Measurements from ENCODE around the gene GMCL2.

Gene GMCL2

DNA sequence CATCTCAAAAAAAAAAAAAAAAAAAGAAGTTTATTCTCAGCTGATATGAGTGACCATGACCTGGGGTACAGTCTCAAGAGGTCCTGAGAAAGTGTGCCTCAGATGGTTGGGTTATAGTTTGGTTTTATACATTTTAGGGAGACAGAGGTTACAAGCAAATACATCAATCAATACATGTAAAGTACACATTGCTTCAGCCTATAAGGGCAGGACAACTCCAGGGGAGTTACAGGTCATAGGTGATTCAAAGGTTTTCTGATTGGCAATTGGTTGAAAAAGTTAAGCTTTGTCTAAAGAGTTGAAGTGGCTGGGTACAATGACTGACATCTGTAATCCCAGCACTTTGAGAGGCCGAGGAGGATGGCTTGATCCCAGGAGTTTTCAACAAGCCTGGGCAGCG, 2.3 kb upstream of the GMCL2 start:
- no peak overlapping the region for H3K4me3 ChIP-seq (ENCODE audit: low read depth in 1 of 2, low read length in 2 of 2)
- H3K9me3 ChIP-seq (ENCODE audit: control insufficient read depth in 1 of 2, low read length in 2 of 2): no peaks in the 10 kb centered on the region
- no peaks in the 10 kb centered on the region for H3K4me1 ChIP-seq (ENCODE audit: control insufficient read depth in 1 of 2, insufficient read depth in 2 of 2, low read length in 2 of 2)
- H3K36me3 ChIP-seq (ENCODE audit: control insufficient read depth in 1 of 2, insufficient read depth in 2 of 2, low read length in 2 of 2): no peaks in the 10 kb centered on the region
- no peak overlapping the region for H3K27ac ChIP-seq (ENCODE audit: low read depth, low read length)
- no peak overlapping the region for H3K9ac ChIP-seq (ENCODE audit: low read depth in 1 of 2, low read length in 2 of 2)
- H3K27me3 ChIP-seq (ENCODE audit: control insufficient read depth in 1 of 2, insufficient read depth in 2 of 2, low read length in 2 of 2): peaks cover 4 to 6% of the 10 kb centered on the region in 2 donors

DNA sequence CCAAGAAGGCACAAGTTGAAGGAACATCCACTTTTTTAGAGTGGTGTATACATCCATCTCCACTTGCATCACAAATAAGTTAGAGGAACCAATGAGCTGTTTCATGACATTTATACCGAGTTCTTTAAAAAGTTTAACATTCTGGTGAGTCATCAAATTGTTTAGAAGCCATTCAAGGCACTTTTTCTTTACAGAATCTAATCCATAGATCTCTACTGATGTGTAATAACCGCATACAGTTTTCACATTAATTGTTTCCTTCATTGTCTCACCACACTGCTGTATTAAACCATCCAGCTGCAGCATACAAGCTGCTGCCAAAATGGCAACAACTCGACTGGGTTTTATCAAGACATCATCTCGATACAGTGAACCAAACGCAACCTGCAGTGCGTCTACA, 744 bp downstream of the GMCL2 start:
- Histone ChIP-seq H3K9ac (ENCODE audit: low read depth in 1 of 2, low read length in 2 of 2) (no peak overlapping the region), H3K27me3 (ENCODE audit: control insufficient read depth in 1 of 2, insufficient read depth in 2 of 2, low read length in 2 of 2) (no peaks in the 10 kb centered on the region), H3K36me3 (ENCODE audit: control insufficient read depth in 1 of 2, insufficient read depth in 2 of 2, low read length in 2 of 2) (no peaks in the 10 kb centered on the region), H3K4me1 (ENCODE audit: control insufficient read depth in 1 of 2, insufficient read depth in 2 of 2, low read length in 2 of 2) (no peaks in the 10 kb centered on the region), H3K27ac (ENCODE audit: low read depth, low read length) (no peak overlapping the region), H3K9me3 (ENCODE audit: control insufficient read depth in 1 of 2, low read length in 2 of 2) (no peaks in the 10 kb centered on the region), H3K4me3 (ENCODE audit: low read depth in 1 of 2, low read length in 2 of 2) (no peak overlapping the region)

DNA sequence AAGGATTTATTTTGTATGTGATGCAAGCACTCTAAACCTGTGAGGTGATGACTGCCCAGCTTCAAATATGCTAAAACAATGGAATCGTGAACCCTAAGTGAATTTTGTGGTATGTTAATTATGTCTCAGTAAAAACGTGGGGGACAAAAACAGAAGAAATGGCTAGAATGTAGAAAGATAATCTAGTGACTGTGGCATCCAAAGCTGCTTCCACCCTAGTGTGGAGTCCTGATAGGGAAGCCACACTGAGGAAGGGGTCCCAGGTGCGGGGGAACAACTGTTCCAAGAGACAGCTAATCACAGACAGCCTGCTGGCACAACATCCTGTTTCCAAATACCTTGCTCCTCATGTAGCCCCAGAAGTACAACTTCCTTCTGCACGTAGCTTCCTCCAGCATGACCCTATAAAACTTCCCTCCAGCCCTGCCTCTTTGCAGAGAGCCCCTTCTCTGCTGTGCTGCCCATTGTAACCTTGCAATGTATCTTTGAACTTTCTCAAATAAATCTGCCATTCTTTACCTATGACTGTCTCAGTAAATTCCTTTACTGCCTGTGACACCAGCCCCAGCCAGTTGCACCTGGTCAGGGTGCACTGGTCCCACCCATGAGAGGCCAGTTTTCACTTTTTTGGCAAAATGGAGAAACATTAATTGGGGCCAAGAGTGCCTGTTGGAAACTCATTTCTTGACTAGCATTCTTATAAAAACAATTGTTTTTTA, 4.9 kb downstream of the GMCL2 start:
- H3K4me1 ChIP-seq (ENCODE audit: control insufficient read depth in 1 of 2, insufficient read depth in 2 of 2, low read length in 2 of 2): no peaks in the 10 kb centered on the region

DNA sequence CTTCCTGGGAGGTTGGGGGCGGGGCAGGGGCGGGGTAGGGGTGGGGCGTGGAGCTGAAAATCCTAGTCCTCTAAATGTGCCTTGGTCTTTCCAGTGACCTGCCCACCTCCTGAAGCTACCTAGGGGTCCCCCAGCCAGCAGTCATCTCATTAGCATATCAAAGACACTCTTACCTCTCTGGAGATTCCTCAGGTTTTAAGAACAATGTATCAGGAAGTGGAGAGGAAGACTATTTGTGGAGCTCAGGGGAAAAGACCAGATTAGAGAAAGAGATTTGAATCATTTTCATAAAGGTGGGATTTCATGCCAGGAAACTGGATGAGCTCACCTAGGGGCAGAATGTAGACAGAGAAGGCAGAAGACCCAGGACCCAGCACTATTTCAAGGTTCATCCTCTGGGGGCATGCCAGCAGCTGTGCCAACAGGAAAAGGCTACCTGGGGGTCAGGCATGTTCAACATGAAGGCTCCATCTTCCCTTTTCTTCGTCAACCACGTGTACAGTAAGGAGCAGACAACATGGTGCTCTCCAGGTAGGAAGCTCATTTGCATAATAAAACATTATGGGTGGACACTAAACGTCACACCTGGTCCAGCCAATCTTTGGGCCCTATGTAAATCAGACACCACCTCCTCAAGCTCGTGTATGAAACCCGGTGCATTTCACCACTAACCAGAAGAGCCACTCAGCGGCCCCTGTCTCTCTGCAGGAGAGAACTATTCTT, 6.9 kb downstream of the GMCL2 start:
- Histone ChIP-seq H3K4me3 (ENCODE audit: low read depth in 1 of 2, low read length in 2 of 2) (no peak overlapping the region), H3K27ac (ENCODE audit: low read depth, low read length) (no peak overlapping the region), H3K36me3 (ENCODE audit: control insufficient read depth in 1 of 2, insufficient read depth in 2 of 2, low read length in 2 of 2) (no peaks in the 10 kb centered on the region), H3K9me3 (ENCODE audit: control insufficient read depth in 1 of 2, low read length in 2 of 2) (no peaks in the 10 kb centered on the region), H3K27me3 (ENCODE audit: control insufficient read depth in 1 of 2, insufficient read depth in 2 of 2, low read length in 2 of 2) (no peaks in the 10 kb centered on the region), H3K9ac (ENCODE audit: low read depth in 1 of 2, low read length in 2 of 2) (no peak overlapping the region), H3K4me1 (ENCODE audit: control insufficient read depth in 1 of 2, insufficient read depth in 2 of 2, low read length in 2 of 2) (no peaks in the 10 kb centered on the region)

More for the DNA sequence above, 4.9 kb downstream of the GMCL2 start:
- Histone ChIP-seq H3K36me3 (ENCODE audit: control insufficient read depth in 1 of 2, insufficient read depth in 2 of 2, low read length in 2 of 2) (no peaks in the 10 kb centered on the region), H3K9ac (ENCODE audit: low read depth in 1 of 2, low read length in 2 of 2) (no peak overlapping the region), H3K4me3 (ENCODE audit: low read depth in 1 of 2, low read length in 2 of 2) (no peak overlapping the region), H3K27me3 (ENCODE audit: control insufficient read depth in 1 of 2, insufficient read depth in 2 of 2, low read length in 2 of 2) (no peaks in the 10 kb centered on the region), H3K9me3 (ENCODE audit: control insufficient read depth in 1 of 2, low read length in 2 of 2) (no peaks in the 10 kb centered on the region), H3K27ac (ENCODE audit: low read depth, low read length) (no peak overlapping the region)

DNA sequence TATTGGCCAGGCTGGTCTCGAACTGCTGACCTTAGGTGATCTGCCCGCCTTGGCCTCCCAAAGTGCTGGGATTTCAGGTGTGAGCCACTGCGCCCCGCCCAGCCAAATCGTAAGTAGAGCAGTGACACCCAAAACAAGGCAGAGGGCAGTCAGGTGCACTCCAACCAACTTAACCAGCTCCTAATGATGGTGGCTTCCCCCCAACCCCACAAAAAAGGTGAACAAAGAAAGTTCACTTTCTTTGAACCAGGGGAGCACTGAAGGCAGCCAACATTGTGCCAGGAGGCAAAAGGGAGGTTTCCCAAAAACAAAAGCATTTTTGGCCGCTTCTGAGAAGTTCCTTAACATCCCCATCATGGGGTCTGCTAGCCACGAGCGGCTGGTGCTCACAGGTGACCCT, 9.6 kb downstream of the GMCL2 start:
- H3K4me1 ChIP-seq (ENCODE audit: control insufficient read depth in 1 of 2, insufficient read depth in 2 of 2, low read length in 2 of 2): no peaks in the 10 kb centered on the region
- H3K27ac ChIP-seq (ENCODE audit: low read depth, low read length): no peak overlapping the region
- H3K9me3 ChIP-seq (ENCODE audit: control insufficient read depth in 1 of 2, low read length in 2 of 2): no peaks in the 10 kb centered on the region
- no peaks in the 10 kb centered on the region for H3K36me3 ChIP-seq (ENCODE audit: control insufficient read depth in 1 of 2, insufficient read depth in 2 of 2, low read length in 2 of 2)
- H3K4me3 ChIP-seq (ENCODE audit: low read depth in 1 of 2, low read length in 2 of 2): no peak overlapping the region
- no peaks in the 10 kb centered on the region for H3K27me3 ChIP-seq (ENCODE audit: control insufficient read depth in 1 of 2, insufficient read depth in 2 of 2, low read length in 2 of 2)
- no peak overlapping the region for H3K9ac ChIP-seq (ENCODE audit: low read depth in 1 of 2, low read length in 2 of 2)

DNA sequence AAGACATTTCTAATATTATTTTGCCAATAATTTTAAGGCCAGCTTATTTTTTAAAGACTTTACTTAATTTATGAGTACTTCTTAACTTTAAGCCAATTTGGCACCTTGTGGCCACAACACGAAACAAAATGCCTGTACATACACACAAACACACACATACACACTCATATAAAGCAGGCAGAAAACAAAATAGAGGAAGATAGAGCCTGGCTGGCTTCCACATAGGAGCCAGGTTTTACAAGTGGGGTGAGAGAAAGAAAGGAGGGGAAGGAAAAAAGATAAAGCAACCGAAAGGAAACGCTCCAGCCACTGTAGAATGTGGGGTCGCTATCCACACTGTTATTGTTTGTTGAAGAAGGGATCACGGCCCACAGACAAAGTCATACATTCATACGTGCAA, 10.4 kb downstream of the GMCL2 start:
- H3K4me1 ChIP-seq (ENCODE audit: control insufficient read depth in 1 of 2, insufficient read depth in 2 of 2, low read length in 2 of 2): no peaks in the 10 kb centered on the region
- no peaks in the 10 kb centered on the region for H3K9me3 ChIP-seq (ENCODE audit: control insufficient read depth in 1 of 2, low read length in 2 of 2)
- H3K27ac ChIP-seq (ENCODE audit: low read depth, low read length): no peak overlapping the region
- no peaks in the 10 kb centered on the region for H3K36me3 ChIP-seq (ENCODE audit: control insufficient read depth in 1 of 2, insufficient read depth in 2 of 2, low read length in 2 of 2)
- no peak overlapping the region for H3K4me3 ChIP-seq (ENCODE audit: low read depth in 1 of 2, low read length in 2 of 2)
- H3K27me3 ChIP-seq (ENCODE audit: control insufficient read depth in 1 of 2, insufficient read depth in 2 of 2, low read length in 2 of 2): no peaks in the 10 kb centered on the region
- H3K9ac ChIP-seq (ENCODE audit: low read depth in 1 of 2, low read length in 2 of 2): no peak overlapping the region

DNA sequence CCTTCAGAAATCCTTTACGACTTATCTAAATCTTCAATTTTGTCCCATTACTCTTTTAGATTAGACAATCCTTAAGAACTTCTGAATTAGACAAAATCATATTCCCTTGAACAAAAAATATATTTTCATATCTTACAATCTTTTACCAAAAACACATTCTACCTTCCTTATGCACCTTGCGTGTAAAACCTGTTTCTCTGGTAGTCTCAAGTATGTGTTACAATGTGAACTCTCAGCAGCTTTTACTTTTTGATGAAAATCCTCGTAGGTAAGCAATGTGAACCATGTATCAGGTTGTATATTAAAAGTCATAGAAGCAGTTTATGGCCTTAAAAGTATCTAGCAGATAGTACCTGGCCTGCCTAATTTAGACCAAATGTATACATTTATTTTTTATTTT, 12.7 kb downstream of the GMCL2 start:
- Histone ChIP-seq H3K27ac (ENCODE audit: low read depth, low read length) (no peak overlapping the region), H3K9ac (ENCODE audit: low read depth in 1 of 2, low read length in 2 of 2) (no peak overlapping the region), H3K36me3 (ENCODE audit: control insufficient read depth in 1 of 2, insufficient read depth in 2 of 2, low read length in 2 of 2) (no peaks in the 10 kb centered on the region), H3K4me3 (ENCODE audit: low read depth in 1 of 2, low read length in 2 of 2) (no peak overlapping the region), H3K27me3 (ENCODE audit: control insufficient read depth in 1 of 2, insufficient read depth in 2 of 2, low read length in 2 of 2) (no peaks in the 10 kb centered on the region), H3K9me3 (ENCODE audit: control insufficient read depth in 1 of 2, low read length in 2 of 2) (no peaks in the 10 kb centered on the region), H3K4me1 (ENCODE audit: control insufficient read depth in 1 of 2, insufficient read depth in 2 of 2, low read length in 2 of 2) (no peaks in the 10 kb centered on the region)

DNA sequence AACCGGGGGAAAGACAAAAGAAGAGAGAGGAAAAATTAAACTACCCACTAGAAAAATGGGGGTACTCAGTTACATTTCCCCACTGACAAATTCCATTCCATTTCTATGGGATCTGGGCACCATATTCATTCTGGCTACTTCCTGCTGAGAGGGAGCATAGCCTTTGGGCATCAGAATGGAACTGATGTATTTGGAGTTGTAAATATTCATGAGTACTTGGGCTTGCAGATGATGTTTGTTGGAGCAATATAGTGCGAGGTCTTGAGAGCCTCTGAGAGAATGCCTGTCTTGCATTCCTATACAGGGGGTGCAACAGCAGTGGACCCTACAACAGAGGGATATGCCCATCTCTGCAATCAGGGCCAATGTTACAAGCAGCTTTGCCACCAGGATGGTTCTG, 16.7 kb downstream of the GMCL2 start:
- H3K36me3 ChIP-seq (ENCODE audit: control insufficient read depth in 1 of 2, insufficient read depth in 2 of 2, low read length in 2 of 2): no peaks in the 10 kb centered on the region
- no peaks in the 10 kb centered on the region for H3K9me3 ChIP-seq (ENCODE audit: control insufficient read depth in 1 of 2, low read length in 2 of 2)
- no peak overlapping the region for H3K4me3 ChIP-seq (ENCODE audit: low read depth in 1 of 2, low read length in 2 of 2)
- no peak overlapping the region for H3K27ac ChIP-seq (ENCODE audit: low read depth, low read length)
- no peaks in the 10 kb centered on the region for H3K27me3 ChIP-seq (ENCODE audit: control insufficient read depth in 1 of 2, insufficient read depth in 2 of 2, low read length in 2 of 2)
- no peak overlapping the region for H3K9ac ChIP-seq (ENCODE audit: low read depth in 1 of 2, low read length in 2 of 2)
- no peaks in the 10 kb centered on the region for H3K4me1 ChIP-seq (ENCODE audit: control insufficient read depth in 1 of 2, insufficient read depth in 2 of 2, low read length in 2 of 2)

DNA sequence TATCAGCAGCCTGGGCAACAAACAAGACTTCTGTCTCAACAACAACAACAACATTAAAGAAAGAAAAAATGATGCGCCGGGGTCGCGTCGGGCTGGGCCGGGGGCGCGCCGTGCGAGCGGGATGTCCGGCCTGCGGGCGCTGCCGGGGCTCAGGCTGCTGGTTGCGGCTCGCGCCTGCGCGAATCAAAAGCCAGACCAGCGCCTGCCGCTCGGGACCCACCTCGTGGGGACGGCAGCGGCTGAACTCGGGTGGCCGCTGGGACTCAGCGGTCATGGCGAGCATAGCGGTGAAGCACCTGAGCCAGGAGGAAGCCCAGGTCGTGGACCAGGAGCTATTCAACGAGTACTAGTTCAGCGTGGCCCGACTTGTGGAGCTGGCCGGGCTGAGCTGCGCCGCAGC, 21.6 kb downstream of the GMCL2 start:
- Histone ChIP-seq H3K36me3 (ENCODE audit: control insufficient read depth in 1 of 2, insufficient read depth in 2 of 2, low read length in 2 of 2) (no peaks in the 10 kb centered on the region), H3K4me3 (ENCODE audit: low read depth in 1 of 2, low read length in 2 of 2) (no peak overlapping the region), H3K9ac (ENCODE audit: low read depth in 1 of 2, low read length in 2 of 2) (no peak overlapping the region), H3K9me3 (ENCODE audit: control insufficient read depth in 1 of 2, low read length in 2 of 2) (no peaks in the 10 kb centered on the region), H3K4me1 (ENCODE audit: control insufficient read depth in 1 of 2, insufficient read depth in 2 of 2, low read length in 2 of 2) (peaks cover 8% of the 10 kb centered on the region in 2 donors), H3K27me3 (ENCODE audit: control insufficient read depth in 1 of 2, insufficient read depth in 2 of 2, low read length in 2 of 2) (peaks cover 5 to 6% of the 10 kb centered on the region in 2 donors), H3K27ac (ENCODE audit: low read depth, low read length) (no peak overlapping the region)

DNA sequence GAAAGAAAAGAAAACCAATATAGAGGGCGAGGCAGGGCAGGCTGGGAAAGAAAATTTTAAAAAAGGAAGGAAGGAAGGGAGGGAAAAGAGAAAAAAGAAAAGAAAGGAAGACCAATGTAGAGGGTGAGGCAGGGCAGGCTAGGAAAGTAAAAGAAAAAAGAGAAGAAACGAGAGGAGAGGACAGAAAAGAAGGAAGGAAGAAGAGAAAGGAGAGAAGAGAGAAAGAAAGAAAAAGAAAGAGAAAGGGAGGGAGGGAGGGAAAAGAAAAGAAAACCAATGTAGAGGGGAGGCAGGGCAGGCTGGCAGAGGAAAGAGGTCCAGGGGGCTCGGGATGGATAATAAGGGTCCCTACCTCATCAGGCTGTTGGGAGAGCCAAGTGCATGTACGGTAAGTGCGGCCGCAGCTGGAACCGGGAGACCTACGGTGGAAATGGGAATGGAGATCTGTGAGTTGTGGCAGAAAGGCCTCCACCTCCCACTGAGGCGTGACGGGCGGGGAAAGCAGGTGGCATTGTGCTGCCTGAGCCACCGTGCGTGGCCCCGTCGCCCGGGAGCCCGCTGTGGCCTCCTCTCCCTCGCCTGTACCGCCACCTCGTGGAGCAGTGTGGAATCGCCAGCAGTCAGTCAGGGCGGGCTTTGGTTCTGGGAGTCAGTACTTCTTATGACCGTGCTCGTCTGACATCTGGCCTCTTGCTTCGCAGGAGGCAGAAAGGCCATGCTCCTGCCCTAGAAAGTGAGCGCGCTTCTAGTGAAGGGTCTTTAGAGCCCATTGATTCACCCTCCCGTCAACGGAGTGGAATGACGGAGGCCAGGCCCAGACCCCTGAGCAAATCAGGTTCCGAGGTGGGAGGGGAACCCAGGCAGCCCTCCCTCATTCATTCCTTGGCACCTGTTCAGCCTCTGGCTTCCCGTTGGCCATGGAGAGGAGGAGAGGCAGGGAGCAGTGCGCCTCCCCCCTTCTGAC, 23.1 kb downstream of the GMCL2 start:
- Histone ChIP-seq H3K27ac (ENCODE audit: low read depth, low read length) (no peak overlapping the region), H3K9me3 (ENCODE audit: control insufficient read depth in 1 of 2, low read length in 2 of 2) (no peaks in the 10 kb centered on the region), H3K27me3 (ENCODE audit: control insufficient read depth in 1 of 2, insufficient read depth in 2 of 2, low read length in 2 of 2) (peaks cover 5 to 6% of the 10 kb centered on the region in 2 donors), H3K4me3 (ENCODE audit: low read depth in 1 of 2, low read length in 2 of 2) (peak overlapping the region; percentile 34 to 44), H3K9ac (ENCODE audit: low read depth in 1 of 2, low read length in 2 of 2) (peak overlapping the region; percentile 32 to 38), H3K4me1 (ENCODE audit: control insufficient read depth in 1 of 2, insufficient read depth in 2 of 2, low read length in 2 of 2) (peaks cover 8% of the 10 kb centered on the region in 2 donors), H3K36me3 (ENCODE audit: control insufficient read depth in 1 of 2, insufficient read depth in 2 of 2, low read length in 2 of 2) (no peaks in the 10 kb centered on the region)

All from duodenal mucosa (tissue), 2 donors.